T-cell (primary cell): Measurements from ENCODE around the gene GRAP2. TPM values are rescaled to one million over a fixed set of nuclear protein-coding genes. Genes with fewer than 3 reads are reported as not detected.

Experiments used
- total RNA-seq, 35 experiments: library from RNA in 6 of 35; stranded (reverse) in 6 of 35; fragments of 120-200 nt in 1 of 35; gene quantifications; one replicate each; pipeline versions ENCODE4 v1.2.1 to v1.2.4 and lab custom pipeline; 2013 to 2026

GRAP2 gene
- total RNA-seq, 5 donors from 2014 or later (not counting 1 experiment from before 2014, with no cell fraction given), result 138 to 199 (median 157) TPM

Other genes with a start within 250 kb of the GRAP2 start
- gene ENTHD1, start 7.3 kb upstream of the GRAP2 start, total RNA-seq, result under 1 TPM; 0.13 to 0.36 (median 0.20) TPM
- gene TMA7B, start 59.3 kb downstream of the GRAP2 start, total RNA-seq, result 10 to 100 TPM in 2 of 5 donors, 1 to 10 TPM in 3; 7.8 to 18.9 (median 9.0) TPM
- gene FAM83F, start 93.9 kb downstream of the GRAP2 start, total RNA-seq, result 1 to 10 TPM in 2 of 5 donors, under 1 TPM in 3; 0.26 to 4.9 (median 0.79) TPM